H4 (cell line): ENCODE measurements around the gene AGMO. TPM values are rescaled to one million over a fixed set of nuclear protein-coding genes. Genes with fewer than 3 reads are reported as not detected.
A peak's percentile ranks its signal among the peaks of the same experiment; 100 is the strongest.

ENCODE experiments used
- DNase-seq: peaks from one replicate; pipeline ENCODE4 v3.0.0-alpha.2; 2015; ENCODE audit warnings: low spot score
- total RNA-seq: library from RNA; depleted of rRNA; stranded (reverse); fragments of >200 nt; shearing (Covaris generic); gene quantifications from 2 replicates; pipeline ENCODE4 v1.2.3, GENCODE V29; 2014; rRNA removed

The AGMO gene
- 0.12 TPM in 1 of 2 replicates, not detected in the other for total RNA-seq

DNA sequence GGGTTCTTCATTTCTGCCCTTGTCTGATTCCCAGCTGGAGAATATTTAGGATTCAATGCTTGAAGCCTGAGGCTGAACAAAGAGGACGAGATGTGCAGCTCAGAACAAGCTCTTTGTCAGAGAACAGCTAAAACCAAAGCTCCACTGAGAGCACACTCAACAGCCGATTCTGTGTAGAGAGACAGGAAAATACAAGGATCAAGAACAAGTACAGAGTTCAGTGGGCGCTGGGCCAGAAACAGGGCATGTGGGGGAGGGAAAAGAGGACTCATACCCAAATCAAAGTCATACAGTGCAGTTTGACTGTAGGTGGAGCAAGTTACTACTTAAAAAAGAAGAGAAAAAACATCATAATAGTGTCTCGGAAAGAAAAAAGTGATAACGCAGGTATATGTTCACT, at the start of gene AGMO:
AGMO (minus strand) TSS at position 181 of the 400 bp plus-strand sequence.
- DNase-seq, result peak; percentile 36

DNA sequence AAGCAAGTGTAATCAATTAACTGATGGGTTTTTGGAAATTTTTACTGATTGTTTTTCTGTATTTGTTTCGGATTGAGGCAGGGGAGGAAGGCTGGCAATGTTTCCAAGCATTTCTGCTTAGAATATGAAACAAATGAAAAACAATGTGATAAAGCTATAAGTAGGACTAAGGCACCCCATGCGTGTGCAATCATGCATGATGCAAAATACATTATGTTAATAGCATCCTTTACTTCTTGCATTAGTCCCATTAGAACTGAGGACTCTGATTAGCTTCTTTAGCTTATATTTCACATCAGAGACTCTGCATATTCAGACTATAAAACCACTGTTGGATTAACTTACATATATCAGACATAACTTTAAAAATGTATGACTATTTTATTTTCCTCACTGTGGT, 48.7 kb upstream of the AGMO start:
- DNase-seq, result no peak

DNA sequence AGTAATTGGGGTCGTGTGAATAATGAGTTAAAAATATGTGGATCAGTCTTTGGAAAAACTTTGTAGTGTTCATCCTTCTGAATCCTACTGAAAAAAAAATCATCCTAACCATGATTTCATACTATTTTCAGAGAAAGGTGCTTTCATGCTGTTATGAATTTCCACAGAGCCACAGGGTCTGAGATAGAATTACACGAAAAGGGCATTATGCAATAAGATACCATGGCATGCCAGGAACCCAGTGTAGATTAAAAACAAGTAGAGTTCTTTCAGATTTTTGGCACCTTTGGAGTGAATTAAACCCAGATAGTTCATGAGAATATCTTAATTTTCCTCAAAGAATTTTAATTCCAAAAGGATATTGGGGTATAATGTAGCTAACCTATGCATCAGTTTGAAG, 47.5 kb upstream of the AGMO start:
- no peak for DNase-seq

DNA sequence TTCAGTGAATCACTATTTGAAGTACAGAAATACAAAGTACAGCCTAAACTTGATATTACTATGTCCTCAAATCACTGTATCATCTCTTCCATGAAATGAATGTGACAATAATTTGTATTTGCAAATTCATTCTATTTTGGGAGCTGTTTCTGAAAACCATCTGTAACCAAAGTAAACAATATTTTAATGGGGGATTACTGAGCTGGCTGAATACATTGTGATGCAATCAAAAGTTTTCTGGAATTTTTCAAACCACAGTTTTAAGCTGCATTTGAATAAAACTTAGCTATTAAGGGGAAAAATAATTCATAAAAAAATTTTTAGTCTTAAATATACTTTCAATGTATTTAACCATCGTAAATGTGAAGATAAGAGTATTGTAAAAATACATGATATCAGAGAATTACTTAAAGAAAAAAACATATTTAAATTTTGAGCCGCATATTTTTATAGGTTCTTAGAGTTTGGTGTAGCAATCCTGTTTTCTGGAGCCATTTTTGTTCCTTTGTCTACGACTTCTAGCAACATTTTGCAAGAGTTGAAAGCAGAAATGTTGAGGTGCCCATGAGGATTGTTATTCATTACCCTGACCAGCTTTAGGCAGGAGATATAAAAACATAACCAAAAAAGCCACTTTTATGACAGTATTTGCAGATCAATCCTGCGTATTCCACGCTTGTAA, 45.9 kb upstream of the AGMO start:
- no peak for DNase-seq

DNA sequence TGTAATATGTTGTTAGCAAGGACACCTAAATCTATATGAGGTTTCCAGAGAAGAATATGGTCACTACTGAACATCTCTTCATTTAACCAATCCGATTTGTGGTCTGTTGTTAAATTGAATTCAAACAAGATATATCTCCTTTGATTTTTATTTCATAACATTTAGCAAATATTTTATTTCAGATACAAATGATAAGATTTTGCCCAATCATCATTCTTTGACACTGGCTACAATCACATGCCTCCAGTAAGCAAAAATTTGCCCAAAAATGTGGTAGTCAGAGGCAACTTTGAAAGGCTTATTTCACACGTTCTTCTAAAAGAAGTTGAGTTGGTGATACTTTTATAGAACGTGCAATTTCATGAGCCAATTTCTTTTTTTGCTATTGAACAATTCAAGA, 44.7 kb upstream of the AGMO start:
- no peak for DNase-seq

DNA sequence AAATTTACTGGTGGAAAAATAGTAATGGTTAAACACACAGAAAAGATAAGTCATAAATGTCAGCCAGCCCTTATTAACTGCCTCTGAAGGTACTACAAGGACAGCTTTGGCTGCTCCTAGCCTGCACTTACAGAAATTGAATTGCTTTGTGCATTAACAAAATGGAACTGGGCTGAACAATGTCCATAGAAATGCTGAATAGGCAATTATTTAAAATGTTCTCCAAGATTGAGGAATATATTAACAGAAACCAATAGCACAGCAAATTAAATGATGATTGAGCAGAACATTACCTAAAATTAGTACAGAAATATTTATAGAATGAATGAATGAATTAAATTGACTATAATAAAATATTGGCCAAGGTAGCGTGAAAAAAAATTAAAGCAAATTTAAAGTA, 42.4 kb upstream of the AGMO start:
- DNase-seq, result no peak

DNA sequence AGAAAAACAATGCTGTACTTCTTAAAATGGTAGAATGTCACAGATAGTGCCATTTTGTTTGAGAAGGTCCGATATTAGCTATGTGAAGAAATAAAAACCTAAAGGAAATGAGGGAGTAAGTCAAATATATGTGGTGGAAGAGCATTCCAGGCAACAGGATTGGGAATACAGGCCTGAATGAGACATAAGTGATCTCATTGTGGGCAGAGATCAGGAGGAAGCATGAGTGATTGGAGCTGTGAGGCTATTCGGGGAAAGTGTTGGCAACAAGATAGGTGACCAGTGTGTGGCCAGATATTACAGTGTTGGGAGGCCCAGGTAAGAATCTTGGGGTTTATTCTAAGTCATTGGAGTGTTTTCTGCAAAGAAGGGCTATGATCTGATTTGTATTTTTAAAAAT, 41.3 kb upstream of the AGMO start:
- DNase-seq, result no peak

DNA sequence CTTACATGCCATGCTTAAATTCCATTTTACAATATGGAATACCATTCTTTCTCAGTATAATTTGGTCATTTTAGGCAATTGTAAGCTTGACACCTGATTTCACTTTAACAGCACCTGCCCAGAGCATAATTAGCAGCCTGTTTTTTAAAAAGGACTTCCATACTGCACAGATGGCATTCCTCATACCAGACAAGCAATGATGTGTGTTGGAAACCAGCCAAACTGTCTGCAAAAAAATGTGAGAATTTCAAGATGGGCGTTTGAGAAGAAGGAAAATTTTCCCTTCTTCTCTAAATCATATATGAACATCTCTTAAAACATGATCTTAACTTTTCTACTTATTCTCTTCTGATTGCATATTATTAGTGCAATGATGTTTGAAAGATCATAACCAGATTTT, 40.4 kb upstream of the AGMO start:
- no peak for DNase-seq

DNA sequence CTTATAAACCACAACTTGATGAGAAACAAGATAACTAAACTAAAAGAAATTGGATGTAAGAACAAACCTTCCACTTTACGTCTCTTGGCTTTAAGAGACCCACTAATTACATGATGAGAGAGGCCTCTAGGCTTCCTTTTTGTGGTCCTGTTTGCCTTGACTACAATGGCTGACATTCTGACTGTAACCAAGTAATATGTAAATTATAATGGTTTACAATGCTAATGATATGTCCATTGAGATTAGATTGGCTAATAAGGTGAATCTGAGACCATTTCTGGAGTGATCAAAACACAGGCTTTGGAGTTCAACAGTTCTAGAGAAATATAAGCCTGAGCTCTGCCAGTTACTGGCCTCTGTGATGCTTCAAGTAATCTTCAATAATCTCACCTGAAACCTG, 39.4 kb upstream of the AGMO start:
- no peak for DNase-seq

DNA sequence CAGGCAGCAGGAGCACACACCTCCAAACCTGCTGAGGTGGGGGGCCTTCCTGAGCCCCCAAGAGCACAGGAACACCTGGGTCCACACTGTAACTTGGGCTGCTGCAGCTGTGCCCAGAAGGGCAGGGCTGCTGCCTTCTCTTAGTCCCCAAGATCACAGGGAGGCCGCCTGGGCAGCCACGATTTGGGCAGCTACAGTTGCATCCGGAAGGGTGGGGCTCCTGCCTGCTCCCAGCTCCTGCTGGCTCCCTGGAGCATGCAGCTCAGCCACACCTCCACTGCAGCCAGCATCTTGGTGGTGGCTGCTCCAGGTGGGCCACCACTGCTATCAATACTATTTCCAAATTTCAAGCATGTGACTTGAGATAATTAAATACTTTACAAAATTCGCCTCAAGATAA, 38.5 kb upstream of the AGMO start:
- DNase-seq, result no peak

DNA sequence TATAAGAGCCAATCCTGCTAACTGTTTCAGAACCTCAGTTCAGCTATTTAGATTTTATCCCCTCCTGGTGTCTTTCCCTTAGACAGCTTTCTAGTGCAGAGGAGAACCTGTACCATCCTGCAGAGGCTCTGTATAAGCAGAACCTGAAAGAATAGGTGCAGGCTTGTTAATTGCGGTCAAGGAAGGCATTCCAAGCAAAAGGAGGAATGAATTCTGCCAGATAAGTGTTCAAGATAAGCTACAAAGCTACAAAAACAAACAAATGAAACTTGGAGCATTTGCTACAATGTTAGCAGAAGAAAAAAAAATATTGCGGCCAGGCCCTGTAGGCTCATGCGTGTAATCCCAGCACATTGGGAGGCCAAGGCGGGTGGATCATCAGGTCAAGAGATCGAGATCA, 32.6 kb upstream of the AGMO start:
- DNase-seq, result no peak

DNA sequence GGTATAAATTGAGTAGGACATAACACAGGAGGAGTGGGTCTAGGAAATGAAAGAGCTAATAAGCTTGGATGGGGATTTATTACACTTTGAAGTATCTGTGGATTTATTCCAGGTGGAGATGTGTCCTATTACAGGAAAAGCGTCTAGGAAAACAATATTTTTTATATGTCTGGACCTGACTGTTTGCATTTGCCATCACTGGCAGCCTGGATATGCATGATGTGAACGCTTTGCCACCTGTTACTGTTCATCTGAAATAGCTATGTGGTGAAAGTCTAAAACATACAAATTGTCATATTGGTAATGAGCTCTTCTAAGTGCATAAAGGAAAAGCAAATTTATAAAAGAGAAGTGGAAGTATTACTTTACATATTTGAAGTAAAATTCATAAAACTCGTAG, 31.6 kb upstream of the AGMO start:
- no peak for DNase-seq

DNA sequence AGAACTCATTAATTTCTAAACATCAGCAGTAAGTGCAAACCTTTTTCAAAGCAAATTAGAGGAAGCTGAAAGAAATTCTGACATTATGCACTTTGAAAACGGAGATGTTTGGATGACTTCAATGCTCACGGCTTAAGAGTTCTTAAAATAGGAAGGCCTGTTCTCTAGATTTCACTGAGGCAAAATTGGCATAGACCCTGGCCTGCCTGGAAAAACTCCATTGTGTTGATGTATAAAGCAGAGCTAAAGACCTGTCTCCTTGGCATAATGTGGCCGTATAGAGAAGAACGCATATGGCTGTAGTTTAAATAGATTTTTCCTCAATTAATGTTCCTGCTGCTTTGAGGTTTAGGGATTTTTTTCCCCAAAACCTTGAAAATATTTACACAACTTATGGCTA, 24.5 kb upstream of the AGMO start:
- DNase-seq, result no peak

DNA sequence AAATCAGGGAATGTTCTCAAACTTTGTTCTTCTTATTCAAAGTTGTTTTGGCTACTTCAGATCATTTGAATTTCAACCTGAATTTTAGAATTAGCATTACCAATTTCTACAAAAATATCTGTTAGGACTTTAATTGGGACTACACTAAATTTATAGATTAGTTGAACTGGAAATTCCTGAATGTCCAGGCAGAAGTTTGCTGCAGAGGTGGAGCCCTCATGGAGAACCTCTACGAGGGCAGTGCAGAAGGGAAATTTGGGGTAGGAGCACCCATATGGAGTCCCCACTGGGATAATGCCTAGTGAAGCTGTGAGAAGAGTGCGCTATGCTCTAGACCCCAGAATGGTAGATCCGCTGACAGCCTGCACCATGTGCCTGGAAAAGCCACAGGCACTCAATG, 22.8 kb upstream of the AGMO start:
- no peak for DNase-seq

DNA sequence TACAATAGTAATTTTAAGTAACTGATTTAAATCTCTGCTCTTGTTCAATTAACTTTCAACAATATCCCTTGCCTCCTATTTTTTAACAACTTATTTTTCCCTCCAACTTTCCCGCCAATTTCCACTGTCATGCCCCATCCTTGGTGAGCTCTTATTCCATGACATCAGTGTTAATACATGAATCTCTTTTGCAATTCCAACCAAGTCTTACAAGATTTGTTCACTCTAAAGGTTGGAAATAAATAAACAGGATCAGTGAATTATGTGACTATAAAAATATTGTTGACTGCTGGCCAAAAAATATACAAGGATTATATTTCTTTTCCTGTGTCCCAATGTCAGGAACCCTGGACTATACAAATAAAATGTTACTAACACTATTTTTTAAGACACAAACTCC, 21.0 kb upstream of the AGMO start:
- DNase-seq, result no peak

DNA sequence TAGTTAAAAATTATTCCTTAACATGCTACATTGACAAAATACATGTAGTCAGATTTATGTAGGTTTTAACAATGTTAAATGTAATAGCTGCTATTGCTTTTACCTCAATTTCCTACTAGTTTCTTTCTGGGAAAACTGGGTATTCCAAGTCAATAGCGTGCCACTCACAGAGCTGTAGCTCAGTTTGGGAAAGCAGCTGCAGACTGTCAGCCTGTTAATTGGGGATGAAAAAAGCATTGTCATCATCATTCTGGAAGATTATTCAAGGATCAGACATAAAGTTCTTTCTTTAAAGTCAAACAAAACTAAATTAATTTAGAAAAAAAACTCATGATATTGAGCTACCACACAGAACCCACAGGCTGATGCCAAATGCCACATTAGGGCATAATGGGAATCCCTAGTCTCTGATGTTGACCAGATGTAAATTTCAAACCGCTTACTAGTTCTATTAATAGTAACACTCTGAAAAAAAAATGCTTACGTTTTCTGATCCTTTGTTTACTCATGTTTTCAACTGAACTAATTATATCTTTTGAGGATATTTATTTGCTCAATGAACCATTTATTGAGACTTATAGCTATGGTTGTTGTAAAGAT, 19.6 kb upstream of the AGMO start:
- DNase-seq, result no peak

DNA sequence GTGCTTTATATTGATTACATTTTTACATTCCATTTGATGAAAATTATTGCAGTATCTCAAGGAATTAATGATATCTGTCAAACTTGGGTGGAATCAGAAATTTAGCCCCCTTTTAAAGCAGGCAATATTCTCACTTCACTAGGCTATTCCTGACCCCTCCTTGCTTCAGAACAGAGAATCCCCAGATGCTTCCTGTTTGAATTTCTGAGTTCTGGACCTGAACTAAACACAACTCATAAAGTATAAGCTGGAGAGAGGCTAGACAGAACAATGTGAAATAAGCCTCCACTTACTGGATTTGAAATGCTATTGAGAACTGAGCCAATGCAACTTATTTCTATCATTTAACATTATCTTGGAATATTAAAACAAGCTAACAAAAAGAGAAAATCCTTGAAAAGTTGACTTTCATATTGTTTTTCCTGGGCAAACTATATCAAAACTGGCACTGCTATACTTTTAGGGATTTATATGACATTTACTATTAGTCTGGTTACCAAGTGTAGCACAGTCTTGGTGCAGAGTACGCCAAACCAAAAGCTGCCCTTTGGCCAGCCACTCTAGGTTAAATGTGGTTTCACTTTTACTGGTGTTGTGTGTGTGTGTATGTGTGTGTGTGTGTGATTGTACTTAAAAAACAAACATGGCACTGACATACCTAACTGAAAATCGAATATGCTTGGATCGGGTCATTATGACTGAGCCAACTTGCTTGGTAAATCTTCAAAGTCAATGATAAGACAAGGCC, 19.0 kb upstream of the AGMO start:
- DNase-seq, result no peak

DNA sequence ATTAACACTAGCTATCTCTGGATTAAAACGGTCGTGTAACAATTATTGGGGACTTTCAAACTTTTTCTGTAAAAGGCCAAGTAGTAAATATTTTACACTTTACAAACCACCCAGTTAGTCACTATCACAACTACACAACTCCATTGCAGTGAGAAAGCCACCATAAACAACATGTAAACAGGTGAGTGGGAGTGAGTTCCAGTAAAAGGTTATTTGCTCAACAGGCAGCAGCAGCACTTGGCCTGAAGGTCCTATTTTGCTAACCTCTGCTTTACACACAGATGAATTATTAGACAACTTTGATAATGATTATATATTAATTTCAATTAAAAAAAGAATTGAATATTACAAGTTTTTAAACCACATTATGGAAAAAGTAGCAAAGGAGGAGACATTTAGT, 15.8 kb upstream of the AGMO start:
- no peak for DNase-seq

DNA sequence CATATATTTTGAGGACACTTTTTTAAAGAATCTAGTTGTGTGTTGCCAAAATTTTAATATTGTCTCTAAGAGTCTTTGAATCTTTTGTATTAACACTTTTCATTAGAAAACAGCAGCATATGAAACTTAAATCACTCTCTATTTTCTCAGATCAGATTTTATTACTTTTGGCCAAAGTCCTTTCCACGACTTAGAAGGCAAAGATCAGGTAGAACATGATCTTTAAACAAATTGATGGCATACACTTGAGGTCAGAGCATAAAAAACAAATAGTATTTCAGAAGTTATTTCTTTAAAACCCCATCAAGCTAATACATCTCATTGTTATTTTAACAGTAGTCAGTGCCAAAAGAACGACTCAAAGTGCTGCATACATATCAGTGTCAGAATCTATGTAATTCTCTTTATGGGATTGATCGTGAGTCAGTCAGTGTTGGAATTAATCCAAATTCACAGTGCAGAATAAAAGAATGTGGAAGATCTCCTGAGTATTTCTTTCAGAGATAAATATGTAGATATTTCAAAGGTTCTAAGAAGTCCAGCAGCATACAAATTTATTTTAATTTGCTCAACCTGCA, 9.6 kb upstream of the AGMO start:
- no peak for DNase-seq

DNA sequence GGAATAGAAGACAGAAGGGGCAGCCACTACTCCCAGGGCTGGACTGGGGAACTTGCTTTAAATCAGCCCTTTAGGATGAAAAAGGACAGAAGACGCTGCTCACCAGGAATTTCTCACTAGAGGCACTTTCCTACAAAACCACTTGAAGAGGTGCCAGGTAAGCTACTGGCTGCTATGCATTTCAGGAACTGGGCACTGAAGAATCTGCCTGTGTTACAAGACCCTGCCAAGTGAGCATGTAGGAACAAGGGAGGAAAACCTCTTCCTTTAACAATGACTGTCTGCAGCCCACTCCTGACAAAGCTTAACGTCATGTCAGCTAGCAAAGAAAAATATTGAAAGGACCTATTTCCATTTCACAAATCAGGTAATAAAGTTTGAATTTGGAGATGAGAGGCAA, 5.8 kb upstream of the AGMO start:
- DNase-seq, result no peak

DNA sequence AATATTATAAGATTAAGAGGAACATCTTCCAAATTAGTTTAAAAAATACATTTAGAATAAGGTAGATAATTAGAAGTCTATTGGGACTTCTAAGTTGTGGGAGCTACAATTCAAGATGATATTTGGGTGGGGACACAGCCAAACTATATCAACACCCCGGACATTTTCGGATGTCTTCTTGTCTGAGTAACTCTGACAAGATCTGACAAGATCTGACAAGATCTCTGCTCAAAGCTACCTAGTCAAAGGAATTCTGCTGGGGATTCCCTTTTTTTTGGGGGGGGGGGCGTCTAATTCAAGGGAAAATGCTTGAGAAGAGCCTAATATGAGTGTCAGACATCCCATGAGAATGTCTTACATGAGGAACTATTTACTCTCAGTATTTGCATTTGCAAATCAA, 5.2 kb upstream of the AGMO start:
- no peak for DNase-seq

DNA sequence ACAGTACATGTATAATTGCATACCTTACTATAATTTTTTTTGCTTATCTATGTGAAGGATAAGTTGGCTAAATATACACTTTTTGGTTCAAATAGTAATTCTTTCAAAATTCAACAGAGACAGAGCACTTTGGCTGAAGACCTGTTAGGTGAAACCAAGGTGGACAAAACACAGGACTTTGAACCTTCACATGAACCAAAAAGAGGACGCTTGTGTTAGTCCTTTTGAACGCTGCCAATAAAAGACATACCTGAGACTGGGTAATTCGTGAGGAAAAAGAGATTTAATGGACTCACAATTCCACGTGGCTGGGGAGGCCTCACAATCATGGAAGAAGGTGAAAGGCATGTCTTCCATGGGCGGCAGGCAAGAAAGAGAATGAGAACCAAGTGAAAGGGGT, 4.7 kb upstream of the AGMO start:
- no peak for DNase-seq

DNA sequence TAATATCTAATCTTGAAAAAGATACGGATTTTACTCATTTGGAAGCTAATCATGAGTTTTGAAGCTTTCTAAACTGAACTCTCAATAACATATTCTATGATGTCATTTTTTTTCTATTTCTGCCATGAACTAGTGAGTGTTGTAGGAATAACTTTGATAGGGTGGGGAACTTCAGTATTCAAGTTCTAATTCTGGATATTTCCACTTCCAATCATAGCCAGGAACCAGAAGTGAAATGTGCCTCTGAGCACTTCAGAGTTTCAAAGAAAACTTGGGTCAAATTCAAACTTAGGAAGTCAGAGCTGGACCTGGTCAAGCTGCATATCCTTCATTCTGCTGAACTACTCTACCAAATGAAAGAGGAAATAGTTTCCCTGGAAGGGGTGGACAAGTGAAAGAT, 847 bp downstream of the AGMO start:
- DNase-seq, result no peak
